Endothelial cell (in vitro differentiated cells): ENCODE results near the gene PANK3. TPM values are rescaled to one million over a fixed set of nuclear protein-coding genes. Genes with fewer than 3 reads are reported as not detected.
A peak's percentile ranks its signal among the peaks of the same experiment; 100 is the strongest.

Experiments used
- DNase-seq: peaks from one replicate; pipeline ENCODE4 v3.0.0; 2021; ENCODE audit warnings: low spot score
- H3K27ac Mint-ChIP-seq: one replicate; pipeline ENCODE4 v1.8.0; 2021; ENCODE audit warnings: mixed read lengths, inconsistent platforms; ENCODE audit not compliant: unreplicated experiment
- H3K27me3 Mint-ChIP-seq: one replicate; pipeline ENCODE4 v1.8.0; 2021; ENCODE audit warnings: mild to moderate bottlenecking, moderate library complexity, mixed read lengths, inconsistent platforms; ENCODE audit not compliant: unreplicated experiment
- H3K36me3 Mint-ChIP-seq: one replicate; pipeline ENCODE4 v1.8.0; 2021; ENCODE audit warnings: mild to moderate bottlenecking, low read depth, mixed read lengths, inconsistent platforms; ENCODE audit not compliant: unreplicated experiment
- H3K4me1 Mint-ChIP-seq: one replicate; pipeline ENCODE4 v1.8.0; 2021; ENCODE audit warnings: mild to moderate bottlenecking, mixed read lengths, inconsistent platforms; ENCODE audit not compliant: unreplicated experiment
- H3K4me3 Mint-ChIP-seq: one replicate; pipeline ENCODE4 v1.8.0; 2021; ENCODE audit warnings: mild to moderate bottlenecking, mixed read lengths, inconsistent platforms; ENCODE audit not compliant: unreplicated experiment
- H3K9me3 Mint-ChIP-seq: one replicate; pipeline ENCODE4 v1.8.0; 2021; ENCODE audit warnings: mixed read lengths, inconsistent platforms; ENCODE audit not compliant: unreplicated experiment
- CTCF ChIP-seq: fragments of 200-600 bp; sonication (generic); IDR thresholded peaks from one replicate; pipeline ENCODE4 v1.5.0; 2021; ENCODE audit warnings: antibody characterized with exemption; ENCODE audit not compliant: unreplicated experiment
- long read RNA-seq: library from polyadenylated mRNA; unstranded; transcript quantifications from one replicate; pipeline ENCODE4 v2.0.0, GENCODE V29; 2020; ENCODE audit not compliant: unreplicated experiment
- total RNA-seq: library from RNA; stranded (reverse); fragmentation: NEBNext Ultra II Directional; extraction: Animal tissue kit (Norgen Biotek cat#: 25700); gene quantifications from one replicate; pipeline ENCODE4 v1.2.1, GENCODE V29; 2021; ENCODE audit not compliant: unreplicated experiment

PANK3 gene
- 103 TPM for total RNA-seq
- long read RNA-seq, full-length matches to known transcripts, result 6 of 7 reads
- long read RNA-seq, partial matches to known transcripts, result 0 of 7 reads
- long read RNA-seq, other reads (novel, unspliced or antisense), result 1 of 7 reads

GRCh38 chr5:168578538-168579487 is at the start of gene PANK3:
Gene PANK3, minus strand, starts transcription at chr5:168579368. Its CDS starts 85 bp downstream, at chr5:168579283.
- peaks cover 25% of the 10 kb centered on the region for H3K4me1 Mint-ChIP-seq
- peaks cover 7% of the 10 kb centered on the region for H3K27me3 Mint-ChIP-seq
- no peak for TF ChIP-seq CTCF
- no peaks in the 10 kb centered on the region for H3K9me3 Mint-ChIP-seq
- H3K36me3 Mint-ChIP-seq, result no peaks in the 10 kb centered on the region
- H3K27ac Mint-ChIP-seq, result peak within 1 kb of the TSS; percentile 94
- peak within 1 kb of the TSS; percentile 99 for H3K4me3 Mint-ChIP-seq
- DNase-seq, result peak; percentile 65

DNA sequence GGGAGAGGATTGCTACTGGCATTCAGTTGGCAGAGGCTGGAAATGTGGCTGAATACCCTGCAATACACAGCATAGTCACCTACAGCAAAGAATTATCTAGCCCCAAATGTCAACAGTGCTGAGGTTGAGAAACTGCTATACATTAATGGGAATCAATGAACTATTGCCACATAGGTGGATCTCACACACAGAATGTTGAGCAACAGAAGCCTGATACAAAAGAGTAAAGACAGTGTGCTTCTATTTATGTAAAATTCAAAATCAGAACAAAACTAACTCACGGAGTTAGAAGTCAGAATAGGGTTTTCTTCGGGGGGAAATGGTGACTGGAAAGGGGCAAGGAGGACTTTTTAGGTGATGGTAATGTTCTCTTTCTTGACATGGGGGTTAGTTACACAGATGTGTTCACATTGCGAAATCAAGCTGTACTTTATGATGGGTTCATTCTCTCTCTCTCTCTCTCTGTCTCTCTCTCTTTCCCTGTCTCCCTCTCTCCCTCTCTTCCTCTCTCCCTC is 45.7 kb upstream of the PANK3 start:
- DNase-seq, result no peak
- Mint-ChIP-seq H3K4me3 (no peak overlapping the region), H3K27ac (no peak overlapping the region), H3K9me3 (peaks cover under 1% of the 10 kb centered on the region), H3K4me1 (peaks cover 3% of the 10 kb centered on the region), H3K36me3 (no peaks in the 10 kb centered on the region), H3K27me3 (no peaks in the 10 kb centered on the region)
- TF ChIP-seq CTCF, result no peak

GRCh38 chr5:168620807-168621206 is 41.6 kb upstream of the PANK3 start:
- no peak for DNase-seq
- no peak overlapping the region for H3K27ac Mint-ChIP-seq
- no peaks in the 10 kb centered on the region for H3K27me3 Mint-ChIP-seq
- no peaks in the 10 kb centered on the region for H3K36me3 Mint-ChIP-seq
- H3K4me3 Mint-ChIP-seq, result no peak overlapping the region
- H3K4me1 Mint-ChIP-seq, result no peaks in the 10 kb centered on the region
- no peak for TF ChIP-seq CTCF
- H3K9me3 Mint-ChIP-seq, result no peaks in the 10 kb centered on the region

DNA sequence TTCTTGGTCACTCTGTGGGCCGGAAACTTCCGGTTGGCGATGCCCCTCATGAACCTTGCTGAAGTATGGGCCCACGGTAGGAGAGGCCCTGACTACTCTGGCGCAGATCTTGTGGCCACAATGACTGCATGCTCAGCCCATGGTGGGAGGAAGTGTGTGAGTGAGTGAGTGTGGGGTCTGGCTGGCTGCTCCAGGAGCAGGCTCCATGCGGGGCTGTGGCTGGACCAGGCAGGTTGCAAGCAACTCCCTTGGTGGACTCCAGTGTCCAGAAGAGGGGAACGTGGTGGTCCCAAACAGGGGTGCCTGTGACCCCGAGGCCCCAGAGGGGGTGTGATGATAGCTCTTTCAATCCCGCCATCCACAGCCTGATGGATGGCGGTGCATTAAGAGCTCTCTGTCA is 35.5 kb upstream of the PANK3 start:
- Mint-ChIP-seq H3K4me1 (no peaks in the 10 kb centered on the region), H3K27me3 (peaks cover 3% of the 10 kb centered on the region), H3K36me3 (no peaks in the 10 kb centered on the region), H3K27ac (no peak overlapping the region), H3K9me3 (no peaks in the 10 kb centered on the region), H3K4me3 (no peak overlapping the region)
- TF ChIP-seq CTCF, result no peak
- no peak for DNase-seq

GRCh38 chr5:168613996-168614395 is 34.8 kb upstream of the PANK3 start:
- Mint-ChIP-seq H3K4me1 (no peaks in the 10 kb centered on the region), H3K9me3 (no peaks in the 10 kb centered on the region), H3K27ac (no peak overlapping the region), H3K27me3 (peaks cover 3% of the 10 kb centered on the region), H3K4me3 (no peak overlapping the region), H3K36me3 (no peaks in the 10 kb centered on the region)
- no peak for TF ChIP-seq CTCF
- DNase-seq, result no peak
